Natural killer cell (primary cell): Measurements from ENCODE around the gene RLN1. TPM values are rescaled to one million over a fixed set of nuclear protein-coding genes. Genes with fewer than 3 reads are reported as not detected.
A peak's percentile ranks its signal among the peaks of the same experiment; 100 is the strongest.

Experiments used
- ATAC-seq, 3 donors: fragments of 150-1000 bp in 2 of 3; fragments of 200-7000 bp in 1 of 3; cut with Tn5 transposase; 1 replicate in 1 of 3; 2 replicates in 2 of 3; pipeline ENCODE4 v1.10.0; 2021; ENCODE audit warnings: mild to moderate bottlenecking in 2 of 3, moderate library complexity in 2 of 3
- DNase-seq, 2 donors: peaks; one replicate each; pipeline versions ENCODE4 v3.0.0 to v3.0.0-alpha.2; 2013 to 2021; ENCODE audit warnings: mixed read lengths in 1 of 2
- H3K27ac ChIP-seq: one replicate; pipeline ENCODE4 v1.5.1; 2013; ENCODE audit warnings: mild to moderate bottlenecking, low read length
- H3K27me3 ChIP-seq: one replicate; pipeline ENCODE4 v1.6.1; 2013; ENCODE audit warnings: low read length; ENCODE audit not compliant: control insufficient read depth, insufficient read depth
- H3K36me3 ChIP-seq: one replicate; pipeline ENCODE4 v1.6.1; 2013; ENCODE audit warnings: low read length; ENCODE audit not compliant: control insufficient read depth, insufficient read depth
- H3K4me1 ChIP-seq: one replicate; pipeline ENCODE4 v1.6.1; 2013; ENCODE audit warnings: low read length; ENCODE audit not compliant: control insufficient read depth, insufficient read depth
- H3K4me3 ChIP-seq: one replicate; pipeline ENCODE4 v1.5.1; 2013; ENCODE audit warnings: low read length
- H3K9me3 ChIP-seq: one replicate; pipeline ENCODE4 v1.6.1; 2013; ENCODE audit warnings: low read length; ENCODE audit not compliant: control insufficient read depth, insufficient read depth
- H3K27ac Mint-ChIP-seq, 2 donors: one replicate each; pipeline ENCODE4 v1.8.0; 2022; ENCODE audit warnings: mild to moderate bottlenecking in 2 of 2, mixed read lengths in 2 of 2, moderate library complexity in 1 of 2
- H3K27me3 Mint-ChIP-seq, 2 donors: one replicate each; pipeline ENCODE4 v1.8.0; 2022; ENCODE audit warnings: low read depth in 2 of 2, mixed read lengths in 2 of 2
- H3K36me3 Mint-ChIP-seq: one replicate; pipeline ENCODE4 v1.8.0; 2022; ENCODE audit warnings: mixed read lengths
- H3K4me1 Mint-ChIP-seq, 2 donors: one replicate each; pipeline ENCODE4 v1.8.0; 2022; ENCODE audit warnings: mixed read lengths in 2 of 2
- H3K4me3 Mint-ChIP-seq: one replicate; pipeline ENCODE4 v1.8.0; 2022; ENCODE audit warnings: mild to moderate bottlenecking, moderate library complexity, mixed read lengths
- H3K9me3 Mint-ChIP-seq, 2 donors: one replicate each; pipeline ENCODE4 v1.8.0; 2022; ENCODE audit warnings: mixed read lengths in 2 of 2
- CTCF ChIP-seq: fragments of 200-600 bp; IDR thresholded peaks from one replicate; pipeline ENCODE4 v1.8.0; 2022; ENCODE audit warnings: antibody characterized with exemption
- WGBS: methylation state at CpG from one replicate; pipeline ENCODE4 v1.1.7; 2013; ENCODE audit warnings: missing lambda C conversion rate; ENCODE audit not compliant: insufficient coverage; 5-methylcytosine and 5-hydroxymethylcytosine counted together
- intact Hi-C: fragments of 100-400 bp; cut with micrococcal nuclease; formaldehyde crosslinking; loops from one replicate; pipeline ENCODE4 v1.14.2; 2022
- total RNA-seq, 4 donors: library from RNA; stranded (reverse); fragments of 120-200 nt in 1 of 4; gene quantifications; one replicate each; pipeline versions ENCODE4 v1.2.3 to v1.2.4, GENCODE V29; 2013 to 2022

RLN1 gene
- total RNA-seq, 3 donors from 2014 or later (not counting 1 experiment from before 2014, with no cell fraction given) = 0.43 to 1.9 (median 1.5) TPM

DNA sequence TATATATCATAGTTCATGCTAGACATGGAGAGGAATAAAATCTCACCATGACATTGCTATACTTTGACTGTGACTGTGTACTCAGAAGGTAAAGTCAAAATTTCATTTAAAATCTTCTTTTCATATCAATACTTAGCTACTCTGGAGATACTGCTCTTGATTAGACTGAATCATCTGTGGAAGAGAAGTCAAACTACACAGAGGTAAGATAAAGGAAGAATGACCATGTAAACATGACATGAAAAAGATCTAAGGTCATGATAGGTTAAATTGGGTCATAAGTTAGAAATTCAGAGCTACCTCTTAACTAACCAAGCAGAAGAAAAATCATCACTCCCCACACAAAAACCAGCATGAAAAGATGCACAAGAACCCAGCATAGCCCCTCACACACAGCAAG lies 44.8 kb upstream of the RLN1 start:
- Histone ChIP-seq H3K27ac (no peak overlapping the region), H3K4me1 (peaks cover 5% of the 10 kb centered on the region), H3K27me3 (no peaks in the 10 kb centered on the region), H3K9me3 (no peaks in the 10 kb centered on the region), H3K4me3 (no peak overlapping the region), H3K36me3 (peaks cover 3% of the 10 kb centered on the region)
- H3K36me3 Mint-ChIP-seq = no peaks in the 10 kb centered on the region
- no peak for TF ChIP-seq CTCF
- no peak overlapping the region for H3K27ac Mint-ChIP-seq
- ATAC-seq = peak in 1 of 3 donors; percentile 70
- H3K4me3 Mint-ChIP-seq = no peak overlapping the region
- H3K27me3 Mint-ChIP-seq = no peaks in the 10 kb centered on the region
- no peak for DNase-seq
- intact Hi-C loops = no loop called here
- no peaks in the 10 kb centered on the region for H3K9me3 Mint-ChIP-seq
- H3K4me1 Mint-ChIP-seq = peaks cover 21 to 29% of the 10 kb centered on the region in 2 donors

DNA sequence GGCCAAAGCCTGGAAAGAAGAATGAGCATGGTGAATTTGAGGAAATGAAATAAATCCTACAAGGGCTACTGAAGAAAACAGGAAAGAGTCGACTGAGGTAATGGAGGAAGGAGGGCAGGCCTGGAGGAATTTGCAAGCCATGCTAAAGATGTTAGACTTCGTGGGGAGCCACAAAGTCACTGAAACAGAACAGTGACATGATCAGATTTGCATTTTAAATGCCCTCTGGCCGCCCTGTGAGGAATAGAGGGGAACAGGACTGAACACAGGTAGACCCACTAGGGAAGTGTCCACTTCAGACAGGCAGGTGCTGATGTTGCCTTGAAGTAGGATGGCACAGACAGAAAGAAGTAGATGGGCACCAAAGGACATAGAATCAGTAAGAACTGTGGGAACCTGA lies 42.8 kb upstream of the RLN1 start:
- H3K36me3 Mint-ChIP-seq = no peaks in the 10 kb centered on the region

DNA sequence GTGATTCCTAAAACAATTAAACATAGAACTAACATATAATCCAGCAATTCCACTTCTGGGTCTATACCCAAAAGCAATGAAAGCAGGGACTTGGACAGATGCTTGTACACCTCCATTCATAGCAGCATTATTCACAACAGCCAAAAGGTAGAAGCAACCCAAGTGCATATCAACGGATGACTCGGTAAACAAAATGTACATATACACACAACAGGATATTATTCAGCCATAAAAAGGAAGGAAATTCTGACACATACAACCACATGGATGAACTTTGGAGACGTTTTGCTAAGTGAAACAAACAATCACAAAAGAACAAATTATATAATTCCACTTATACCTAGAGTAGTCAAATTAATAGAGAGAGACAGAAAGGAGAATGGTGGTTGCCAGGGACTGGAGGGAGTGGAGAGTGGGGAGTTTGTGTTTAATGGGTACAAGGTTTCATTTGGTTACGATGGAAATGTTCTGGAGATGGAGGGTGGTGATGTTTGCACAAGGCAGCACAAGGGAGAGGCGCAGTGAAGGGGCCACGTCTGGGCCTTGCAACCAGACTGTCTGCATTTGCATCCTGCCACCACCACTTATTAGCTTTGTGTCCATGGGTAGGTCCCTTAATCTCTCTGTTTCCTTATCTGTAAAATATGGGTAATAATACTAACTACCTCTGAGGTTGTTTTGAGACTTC lies 36.3 kb upstream of the RLN1 start:
- ATAC-seq = no peak
- Histone ChIP-seq H3K27me3 (no peaks in the 10 kb centered on the region), H3K27ac (no peak overlapping the region), H3K9me3 (no peaks in the 10 kb centered on the region), H3K4me3 (no peak overlapping the region), H3K36me3 (no peaks in the 10 kb centered on the region), H3K4me1 (peaks cover 5% of the 10 kb centered on the region)
- H3K9me3 Mint-ChIP-seq = no peaks in the 10 kb centered on the region
- H3K27me3 Mint-ChIP-seq = no peaks in the 10 kb centered on the region
- intact Hi-C loops = no loop called here
- peaks cover 6% of the 10 kb centered on the region for H3K36me3 Mint-ChIP-seq
- peaks cover 22 to 26% of the 10 kb centered on the region in 2 donors for H3K4me1 Mint-ChIP-seq
- WGBS = 70% methylated on average over 4 of the region's 6 CpGs
- peak overlapping the region in 1 of 2 donors; percentile 2 for H3K27ac Mint-ChIP-seq
- peak in 1 of 2 donors; percentile 6 for DNase-seq
- no peak overlapping the region for H3K4me3 Mint-ChIP-seq
- TF ChIP-seq CTCF = no peak

More for the DNA sequence above, 42.8 kb upstream of the RLN1 start:
- intact Hi-C loops = no loop called here
- Mint-ChIP-seq H3K4me3 (no peak overlapping the region), H3K4me1 (peaks cover 6 to 13% of the 10 kb centered on the region in 2 donors), H3K9me3 (no peaks in the 10 kb centered on the region), H3K27ac (no peak overlapping the region), H3K27me3 (no peaks in the 10 kb centered on the region)
- H3K9me3 ChIP-seq = no peaks in the 10 kb centered on the region
- TF ChIP-seq CTCF = no peak
- no peak for DNase-seq
- H3K4me1 ChIP-seq = no peaks in the 10 kb centered on the region
- H3K27ac ChIP-seq = no peak overlapping the region
- ATAC-seq = no peak
- H3K4me3 ChIP-seq = no peak overlapping the region
- peaks cover 3% of the 10 kb centered on the region for H3K36me3 ChIP-seq
- no peaks in the 10 kb centered on the region for H3K27me3 ChIP-seq
- 68% methylated on average over 3 of the region's 3 CpGs for WGBS

- Mint-ChIP-seq H3K27ac (no peak overlapping the region), H3K4me3 (no peak overlapping the region), H3K4me1 (peaks cover 22 to 26% of the 10 kb centered on the region in 2 donors)
Measured at GRCh38 chr9:5375091-5375490, 35.4 kb upstream of the RLN1 start.

More at GRCh38 chr9:5375091-5375490, 35.4 kb upstream of the RLN1 start:
- TF ChIP-seq CTCF = no peak
- Histone ChIP-seq H3K36me3 (no peaks in the 10 kb centered on the region), H3K27me3 (no peaks in the 10 kb centered on the region), H3K9me3 (no peaks in the 10 kb centered on the region), H3K27ac (no peak overlapping the region), H3K4me3 (no peak overlapping the region), H3K4me1 (peaks cover 5% of the 10 kb centered on the region)
- Mint-ChIP-seq H3K27me3 (no peaks in the 10 kb centered on the region), H3K36me3 (peaks cover 6% of the 10 kb centered on the region), H3K9me3 (no peaks in the 10 kb centered on the region)
- DNase-seq (no peak), ATAC-seq (no peak)
- WGBS = 45% methylated on average over 1 of the region's 1 CpG
- intact Hi-C loops = no loop called here
